ENCODE measurements around the gene SRSF2. TPM values are rescaled to one million over a fixed set of nuclear protein-coding genes. Genes with fewer than 3 reads are reported as not detected.
"Not testable (repeated sequence)": the region's sequence is repeated elsewhere in the genome, so short reads cannot be mapped to it uniquely, and the experiment has no call there.

Gene SRSF2
- total and polyA plus RNA-seq, 4 experiments from 2014 or later: 67.6 to 330 (median 219) TPM

DNA sequence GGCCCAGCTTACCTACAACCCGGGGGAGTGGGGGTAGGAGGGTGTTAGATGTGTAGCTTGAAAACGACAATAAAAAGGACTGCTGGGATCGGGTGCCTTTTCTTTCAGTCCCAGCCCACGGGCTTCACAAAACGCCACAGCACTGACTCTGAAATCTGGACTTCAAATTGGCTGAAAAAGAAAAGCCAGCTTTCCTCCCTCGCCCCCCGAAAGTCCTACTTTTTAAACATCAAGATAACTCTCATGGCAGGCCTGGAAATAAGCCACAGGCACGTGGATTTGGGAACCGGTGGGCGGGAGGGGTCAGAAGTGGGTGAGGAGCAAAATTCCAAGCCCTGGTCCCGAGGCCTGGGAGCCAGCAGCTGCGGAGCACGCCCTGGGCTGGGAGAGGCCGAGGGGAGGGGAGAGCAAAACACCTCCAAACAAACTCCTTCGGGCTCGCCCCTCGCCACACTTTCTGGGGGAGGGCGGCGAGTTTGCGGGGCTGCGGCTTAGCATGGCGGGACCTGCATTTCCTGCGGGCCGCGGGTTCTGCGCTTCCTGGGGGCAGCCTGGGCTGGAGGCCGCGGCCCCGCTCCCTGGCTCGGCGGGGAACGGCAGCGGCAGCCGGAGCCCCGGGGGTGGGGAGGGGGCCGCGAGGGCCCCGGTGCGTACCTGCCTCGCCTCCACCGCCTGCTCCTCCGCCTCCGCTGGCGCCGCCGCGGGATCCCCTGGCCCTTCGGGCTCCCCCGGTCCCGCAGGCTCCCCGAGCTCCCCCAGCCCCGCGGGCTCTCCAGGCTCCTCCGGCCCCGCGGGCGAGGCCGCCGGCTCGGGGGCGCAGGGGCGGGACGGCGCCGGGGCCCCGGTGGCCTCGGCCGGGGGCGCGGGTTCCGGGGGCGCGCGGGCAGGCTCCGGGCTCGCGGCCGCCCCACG is 26.9 kb downstream of the SRSF2 start:
- not testable (repeated sequence) for H3K9me3 ChIP-seq (ENCODE audit: control insufficient read depth in 1 of 2, low read length in 2 of 2); DNase-seq; H3K27me3 Mint-ChIP-seq; H3K27ac ChIP-seq (ENCODE audit: low read depth, low read length); H3K27me3 ChIP-seq (ENCODE audit: insufficient read depth, low read length); H3K9me3 Mint-ChIP-seq; H3K36me3 ChIP-seq (ENCODE audit: insufficient read depth, low read length)
- peak overlapping the region in 1 of 2 donors; percentile 37 for H3K4me3 ChIP-seq (ENCODE audit: low read length in 2 of 2)
- Mint-ChIP-seq H3K27ac (peak overlapping the region in 2 of 7 donors; percentile 51 to 64), H3K4me3 (peak overlapping the region; percentile 66 to 85 (median 79)), H3K36me3 (peaks cover 15 to 17% of the 10 kb centered on the region in 2 donors), H3K4me1 (peaks cover 13 to 40% (median 22%) of the 10 kb centered on the region in 4 donors)
- CTCF ChIA-PET (ENCODE audit: partially characterized antibody): interaction anchor here (0.7 to 1.8 kb wide), 3 partner anchors 17 to 86 kb away, joined by 3 to 5 read pairs (median 3); no protein-coding TSS in a partner anchor
- H3K4me1 ChIP-seq (ENCODE audit: insufficient read depth, low read length): peaks cover 30% of the 10 kb centered on the region
- intact Hi-C loops (cut with micrococcal nuclease): loop anchor here (5.0 kb wide), 1 partner anchor 127 kb away; no protein-coding TSS in a partner anchor
- POLR2A ChIA-PET (ENCODE audit: partially characterized antibody): interaction anchor here (1.1 to 2.3 kb wide), 6 partner anchors 16 to 152 kb away, joined by 3 to 13 read pairs (median 4); partner anchors contain the start of genes JMJD6, METTL23, MFSD11 and SRSF2

DNA sequence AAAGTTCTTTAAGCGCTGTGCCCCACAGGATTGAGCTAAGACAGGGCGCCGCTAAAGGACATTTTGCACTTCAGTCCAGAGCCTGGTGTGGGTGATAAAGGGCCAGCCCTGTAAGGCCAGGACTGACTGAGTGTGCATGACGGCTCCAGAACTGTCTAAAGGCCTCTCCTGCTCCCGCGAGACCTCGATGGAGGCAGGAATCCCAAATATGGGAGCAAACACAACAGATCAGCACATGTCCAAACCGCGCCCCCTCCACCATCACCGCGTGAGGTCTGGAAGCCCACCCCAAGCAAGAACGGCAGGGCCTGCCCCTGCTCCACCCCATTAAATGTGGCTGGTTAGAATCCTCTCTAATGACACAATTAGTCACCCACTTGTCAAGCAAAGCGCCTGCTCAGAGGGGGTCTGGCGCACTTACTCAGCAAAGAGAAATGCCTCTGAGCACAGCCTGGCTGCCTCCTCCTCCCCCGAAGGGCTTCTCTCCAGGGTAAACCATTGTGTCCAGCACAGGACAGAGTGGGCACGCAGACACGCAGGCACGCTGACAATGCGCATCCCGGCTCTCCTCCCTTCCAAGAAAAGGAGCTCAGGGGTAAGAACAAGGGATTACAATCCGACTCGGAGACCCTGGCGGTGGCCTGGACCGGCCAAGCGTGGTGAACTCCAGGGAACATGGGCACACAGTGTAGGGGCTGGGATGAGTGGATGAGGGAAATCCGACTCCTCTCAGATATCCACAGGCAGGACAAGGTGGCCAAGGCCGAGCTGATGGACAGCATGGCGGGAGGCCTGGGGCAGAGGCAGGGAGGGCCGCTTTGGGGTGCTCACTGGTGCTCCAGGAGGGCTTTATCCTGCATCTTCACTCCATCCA is 27.8 kb downstream of the SRSF2 start:
- peaks cover 21% of the 10 kb centered on the region for H3K4me1 ChIP-seq (ENCODE audit: insufficient read depth, low read length)
- H3K27me3 ChIP-seq (ENCODE audit: insufficient read depth, low read length): no peaks in the 10 kb centered on the region
- peaks cover 8% of the 10 kb centered on the region for H3K36me3 ChIP-seq (ENCODE audit: insufficient read depth, low read length)
- H3K27ac ChIP-seq (ENCODE audit: low read depth, low read length): no peak overlapping the region
- ChIA-PET POLR2A (ENCODE audit: partially characterized antibody) (interaction anchor here (1.1 to 1.4 kb wide), 3 partner anchors 17 to 151 kb away, joined by 3 read pairs; partner anchors contain the start of genes JMJD6 and METTL23), CTCF (ENCODE audit: partially characterized antibody) (interaction anchor here (0.7 to 1.6 kb wide), 3 partner anchors 18 to 151 kb away, joined by 3 to 6 read pairs (median 3); no protein-coding TSS in a partner anchor)
- DNase-seq: no peak
- intact Hi-C loops (cut with micrococcal nuclease): no loop called here
- peak overlapping the region in 2 of 7 donors; percentile 51 to 64 for H3K27ac Mint-ChIP-seq
- no peaks in the 10 kb centered on the region for H3K9me3 ChIP-seq (ENCODE audit: control insufficient read depth in 1 of 2, low read length in 2 of 2)
- no peaks in the 10 kb centered on the region for H3K9me3 Mint-ChIP-seq
- peak overlapping the region; percentile 66 to 85 (median 79) for H3K4me3 Mint-ChIP-seq
- peaks cover 10 to 12% of the 10 kb centered on the region in 2 donors for H3K36me3 Mint-ChIP-seq
- H3K4me3 ChIP-seq (ENCODE audit: low read length in 2 of 2): no peak overlapping the region
- H3K27me3 Mint-ChIP-seq: no peaks in the 10 kb centered on the region
- peaks cover 9 to 35% (median 17%) of the 10 kb centered on the region in 4 donors for H3K4me1 Mint-ChIP-seq

DNA sequence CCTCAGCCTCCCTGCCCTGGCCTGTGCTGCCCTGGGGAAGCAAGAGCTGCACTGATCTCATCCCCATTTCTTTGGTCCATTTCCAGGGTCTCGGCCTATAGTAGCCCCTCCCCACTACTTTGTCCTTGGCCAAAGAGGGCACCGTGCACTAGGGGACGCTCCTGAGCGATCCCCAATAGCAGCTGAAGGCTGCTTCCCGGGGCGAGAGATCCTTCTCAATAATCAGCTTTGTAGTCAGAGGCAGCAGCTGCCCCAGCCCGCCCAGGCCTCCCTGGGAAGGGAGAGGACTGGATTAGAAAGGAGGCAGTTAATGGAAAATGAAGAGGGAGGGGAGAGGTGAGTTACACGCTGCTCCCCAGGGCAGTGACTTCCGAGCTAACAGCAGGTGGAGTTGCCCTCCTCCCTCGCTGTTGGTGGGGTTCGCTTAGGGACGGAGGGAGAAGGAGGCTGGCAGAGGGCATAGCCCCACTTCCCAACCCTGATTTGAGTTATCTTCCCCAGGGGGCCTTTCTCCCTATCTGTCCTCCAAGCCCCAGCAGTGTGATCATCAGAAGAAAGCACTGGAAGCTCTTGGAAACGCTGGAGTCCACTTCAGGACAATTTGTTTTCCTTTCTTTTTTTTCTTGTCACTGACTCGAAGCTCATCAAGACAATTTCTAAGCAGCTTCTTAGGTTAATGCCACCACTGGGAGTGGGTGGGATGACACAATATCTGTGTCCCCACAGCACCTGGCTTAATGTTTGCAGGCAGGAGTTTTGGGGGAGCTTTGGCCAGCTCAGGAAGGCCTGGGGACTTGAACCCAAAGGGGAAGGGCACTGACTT is 28.9 kb downstream of the SRSF2 start:
- no peaks in the 10 kb centered on the region for H3K36me3 ChIP-seq (ENCODE audit: insufficient read depth, low read length)
- Mint-ChIP-seq H3K36me3 (peaks cover 0 to 4% of the 10 kb centered on the region in 2 donors), H3K27ac (peak overlapping the region in 1 of 7 donors; percentile 30), H3K9me3 (no peaks in the 10 kb centered on the region), H3K4me1 (peaks cover 2 to 27% (median 10%) of the 10 kb centered on the region in 4 donors), H3K4me3 (peak overlapping the region in 3 of 8 donors; percentile 28 to 79 (median 75)), H3K27me3 (no peaks in the 10 kb centered on the region)
- H3K9me3 ChIP-seq (ENCODE audit: control insufficient read depth in 1 of 2, low read length in 2 of 2): no peaks in the 10 kb centered on the region
- DNase-seq: no peak
- H3K27me3 ChIP-seq (ENCODE audit: insufficient read depth, low read length): no peaks in the 10 kb centered on the region
- ChIA-PET CTCF (ENCODE audit: partially characterized antibody) (interaction anchor here (0.8 to 1.6 kb wide), 3 partner anchors 27 to 185 kb away, joined by 3 to 7 read pairs (median 6); no protein-coding TSS in a partner anchor), POLR2A (ENCODE audit: partially characterized antibody) (interaction anchor here (1.2 kb wide), 1 partner anchor 37 kb away, joined by 4 read pairs; no protein-coding TSS in a partner anchor)
- peaks cover 18% of the 10 kb centered on the region for H3K4me1 ChIP-seq (ENCODE audit: insufficient read depth, low read length)
- intact Hi-C loops (cut with micrococcal nuclease): no loop called here
- H3K27ac ChIP-seq (ENCODE audit: low read depth, low read length): no peak overlapping the region
- H3K4me3 ChIP-seq (ENCODE audit: low read length in 2 of 2): no peak overlapping the region

DNA sequence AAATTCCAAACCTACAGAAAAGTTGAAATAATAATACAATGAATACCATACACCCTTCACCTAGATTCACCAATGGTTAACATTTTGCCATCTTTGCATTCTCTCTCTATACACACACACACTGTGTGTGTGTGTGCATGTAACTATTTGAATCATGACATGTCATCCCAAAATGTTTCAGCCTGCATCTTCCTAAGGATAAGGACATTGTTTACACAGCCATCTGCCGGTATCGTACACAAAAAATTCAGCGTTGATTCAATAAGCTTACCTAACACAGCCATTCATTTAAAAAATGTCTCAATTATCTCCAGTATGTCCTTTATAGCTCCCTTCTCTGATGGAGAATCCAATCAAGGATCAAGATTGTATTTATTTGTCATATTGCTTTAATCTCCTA is 30.3 kb downstream of the SRSF2 start:
- Histone ChIP-seq H3K27me3 (ENCODE audit: insufficient read depth, low read length) (no peaks in the 10 kb centered on the region), H3K36me3 (ENCODE audit: insufficient read depth, low read length) (no peaks in the 10 kb centered on the region), H3K4me1 (ENCODE audit: insufficient read depth, low read length) (peaks cover 18% of the 10 kb centered on the region), H3K9me3 (ENCODE audit: control insufficient read depth in 1 of 2, low read length in 2 of 2) (no peaks in the 10 kb centered on the region), H3K4me3 (ENCODE audit: low read length in 2 of 2) (no peak overlapping the region), H3K27ac (ENCODE audit: low read depth, low read length) (no peak overlapping the region)
- ChIA-PET CTCF (ENCODE audit: partially characterized antibody) (no interaction called here), POLR2A (ENCODE audit: partially characterized antibody) (no interaction called here)
- H3K27me3 Mint-ChIP-seq: no peaks in the 10 kb centered on the region
- intact Hi-C loops (cut with micrococcal nuclease): no loop called here
- peaks cover 0 to 2% of the 10 kb centered on the region in 2 donors for H3K36me3 Mint-ChIP-seq
- peak overlapping the region in 1 of 8 donors; percentile 40 for H3K4me3 Mint-ChIP-seq
- H3K27ac Mint-ChIP-seq: peak overlapping the region in 1 of 7 donors; percentile 27
- H3K9me3 Mint-ChIP-seq: no peaks in the 10 kb centered on the region
- H3K4me1 Mint-ChIP-seq: peaks cover 2 to 26% (median 9%) of the 10 kb centered on the region in 4 donors
- DNase-seq: no peak

DNA sequence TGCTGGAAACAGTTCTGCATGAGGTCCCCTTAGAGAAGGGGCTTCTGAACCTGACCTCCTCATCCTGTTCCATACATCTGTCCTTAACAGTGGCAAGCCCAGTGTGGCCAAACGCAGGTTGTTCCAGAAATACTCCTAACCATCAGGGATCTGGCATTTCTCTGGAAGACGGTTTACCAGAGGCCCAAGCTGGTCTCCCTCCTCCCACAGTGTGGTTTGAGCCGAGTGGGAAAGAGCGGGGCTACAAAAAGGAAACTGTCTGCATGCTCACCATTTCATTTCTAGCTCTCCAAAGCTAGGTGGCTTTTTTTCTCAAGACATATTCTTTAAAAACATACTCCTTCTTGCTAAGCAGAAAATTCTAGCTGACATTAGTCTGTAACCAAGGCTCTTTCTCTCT is 32.3 kb downstream of the SRSF2 start:
- H3K27ac ChIP-seq (ENCODE audit: low read depth, low read length): no peak overlapping the region
- POLR2A ChIA-PET (ENCODE audit: partially characterized antibody): no interaction called here
- no peak for DNase-seq
- intact Hi-C loops (cut with micrococcal nuclease): no loop called here
- Mint-ChIP-seq H3K4me1 (peaks cover 0 to 25% (median 4%) of the 10 kb centered on the region in 4 donors), H3K36me3 (no peaks in the 10 kb centered on the region), H3K9me3 (no peaks in the 10 kb centered on the region), H3K27me3 (no peaks in the 10 kb centered on the region), H3K4me3 (no peak overlapping the region), H3K27ac (no peak overlapping the region)
- no peaks in the 10 kb centered on the region for H3K27me3 ChIP-seq (ENCODE audit: insufficient read depth, low read length)
- peaks cover 5% of the 10 kb centered on the region for H3K4me1 ChIP-seq (ENCODE audit: insufficient read depth, low read length)
- no peaks in the 10 kb centered on the region for H3K9me3 ChIP-seq (ENCODE audit: control insufficient read depth in 1 of 2, low read length in 2 of 2)
- no peak overlapping the region for H3K4me3 ChIP-seq (ENCODE audit: low read length in 2 of 2)
- CTCF ChIA-PET (ENCODE audit: partially characterized antibody): interaction anchor here (0.7 to 2.8 kb wide), 4 partner anchors 9 to 182 kb away, joined by 3 to 13 read pairs (median 4); no protein-coding TSS in a partner anchor
- H3K36me3 ChIP-seq (ENCODE audit: insufficient read depth, low read length): no peaks in the 10 kb centered on the region

DNA sequence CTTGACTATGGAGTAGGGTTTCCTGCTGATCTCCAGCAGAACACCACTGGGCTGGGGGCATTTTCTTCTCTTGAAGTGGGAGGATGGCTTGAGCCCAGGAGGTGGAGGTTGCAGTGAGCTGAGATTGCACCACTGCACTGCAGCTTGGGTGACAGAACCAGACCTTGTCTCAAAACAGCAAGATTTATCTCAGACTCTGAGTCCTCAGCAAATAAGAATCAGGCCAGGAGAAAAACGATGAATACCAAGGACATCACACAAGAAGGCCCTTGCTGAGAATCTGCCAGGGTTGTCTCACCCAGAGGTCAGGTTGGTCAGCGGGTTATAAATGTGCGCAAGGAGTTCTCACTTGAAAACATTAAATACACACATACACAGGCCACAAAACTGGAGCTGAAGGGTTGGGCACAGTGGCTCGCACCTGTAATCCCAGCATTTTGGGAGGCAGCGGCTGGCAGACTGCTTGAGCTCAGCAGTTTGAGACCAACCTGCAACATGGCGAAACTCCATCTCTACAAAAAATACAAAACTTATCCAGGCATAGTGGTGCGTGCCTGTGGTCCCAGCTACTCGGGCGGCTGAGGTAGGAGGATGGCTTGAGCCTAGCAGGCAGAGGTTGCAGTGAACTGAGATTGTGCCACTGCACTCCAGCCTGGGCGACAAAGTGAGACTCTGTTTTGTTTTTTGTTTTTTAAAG is 34.0 kb downstream of the SRSF2 start:
- Histone ChIP-seq H3K27me3 (ENCODE audit: insufficient read depth, low read length) (no peaks in the 10 kb centered on the region), H3K4me1 (ENCODE audit: insufficient read depth, low read length) (no peaks in the 10 kb centered on the region), H3K36me3 (ENCODE audit: insufficient read depth, low read length) (no peaks in the 10 kb centered on the region), H3K4me3 (ENCODE audit: low read length in 2 of 2) (no peak overlapping the region), H3K9me3 (ENCODE audit: control insufficient read depth in 1 of 2, low read length in 2 of 2) (no peaks in the 10 kb centered on the region), H3K27ac (ENCODE audit: low read depth, low read length) (no peak overlapping the region)
- Mint-ChIP-seq H3K4me1 (peaks cover 0 to 18% (median 0%) of the 10 kb centered on the region in 4 donors), H3K27me3 (no peaks in the 10 kb centered on the region), H3K9me3 (no peaks in the 10 kb centered on the region), H3K36me3 (no peaks in the 10 kb centered on the region), H3K4me3 (no peak overlapping the region), H3K27ac (no peak overlapping the region)
- CTCF ChIA-PET (ENCODE audit: partially characterized antibody): interaction anchor here (1.5 to 2.8 kb wide), 3 partner anchors 11 to 117 kb away, joined by 4 to 13 read pairs (median 4); partner anchors contain the start of gene ST6GALNAC2
- no peak for DNase-seq
- intact Hi-C loops (cut with micrococcal nuclease): no loop called here
- POLR2A ChIA-PET (ENCODE audit: partially characterized antibody): no interaction called here
